Measurements from ENCODE around the gene NOTUM. TPM values are rescaled to one million over a fixed set of nuclear protein-coding genes. Genes with fewer than 3 reads are reported as not detected.

The NOTUM gene
- total and polyA plus RNA-seq, 2 experiments from 2014 or later = 0.29 to 1.6 TPM

GRCh38 chr17:81932333-81932983, 28.5 kb downstream of the NOTUM start:
- Histone ChIP-seq H4K20me1 (replicated peaks; ENCODE audit: insufficient read depth) (no peaks in the 10 kb centered on the region; the same call in 1 of the 2 replicates), H3K4me3 (no peak overlapping the region), H2AFZ (no peak overlapping the region), H3K36me3 (ENCODE audit: insufficient read depth) (no peaks in the 10 kb centered on the region), H3K4me2 (no peak overlapping the region), H3K27ac (ENCODE audit: low read depth) (no peak overlapping the region), H3K4me1 (ENCODE audit: insufficient read depth) (no peaks in the 10 kb centered on the region; the same call in 1 of the 2 replicates), H3F3A (replicated peaks; ENCODE audit: low read depth) (peaks cover 10% of the 10 kb centered on the region), H3K9me2 (ENCODE audit: insufficient read depth) (no peaks in the 10 kb centered on the region), H3K79me2 (replicated peaks; ENCODE audit: insufficient read depth) (peaks cover 12% of the 10 kb centered on the region; the same call in 1 of the 2 replicates), H3K27me3 (ENCODE audit: insufficient read depth) (peaks cover 10% of the 10 kb centered on the region; the same call in 1 of the 2 replicates)
- Mint-ChIP-seq H3K36me3 (ENCODE audit: low read depth) (peaks cover 35% of the 10 kb centered on the region), H3K27ac (no peak overlapping the region), H3K4me1 (peaks cover 11% of the 10 kb centered on the region), H3K4me3 (no peak overlapping the region; the same call in 2 of the 3 replicates), H3K27me3 (ENCODE audit: insufficient read depth, low read depth, poor library complexity) (peaks cover 25% of the 10 kb centered on the region), H3K9me3 (no peaks in the 10 kb centered on the region)
- DNase-seq (ENCODE audit: low spot score) (no peak), ATAC-seq (no peak)
- no peak for TF ChIP-seq ZNF331 (CRISPR knock-in tag; IDR thresholded peaks at IDR 0.05; ENCODE audit: low read depth)
- TF ChIP-seq CREB1 (CRISPR knock-in tag; IDR thresholded peaks at IDR 0.05; ENCODE audit: low read depth) = no peak
- TF ChIP-seq CTCF (conservative IDR thresholded peaks at IDR 0.05; ENCODE audit: low read depth in 2 of 2) = no peak
- TF ChIP-seq STAT1 (IDR thresholded peaks at IDR 0.05; ENCODE audit: unreplicated experiment) = no peak
- TF ChIP-seq JUNB (IDR thresholded peaks at IDR 0.05; ENCODE audit: unreplicated experiment) = no peak
- TF ChIP-seq ZNF462 (CRISPR knock-in tag; IDR thresholded peaks at IDR 0.05) = no peak
- TF ChIP-seq ZNF114 (CRISPR knock-in tag; IDR thresholded peaks at IDR 0.05) = no peak
- no peak for TF ChIP-seq NANOG (IDR thresholded peaks at IDR 0.05; ENCODE audit: borderline replicate concordance)
- TF ChIP-seq EZH2 (IDR thresholded peaks at IDR 0.05; ENCODE audit: low read depth, unreplicated experiment) = no peak
- no peak for TF ChIP-seq EZH2phosphoT487 (IDR thresholded peaks at IDR 0.05; ENCODE audit: unreplicated experiment)
- no peak for TF ChIP-seq ETS1 (IDR thresholded peaks at IDR 0.05)
- no peak for TF ChIP-seq REST (IDR thresholded peaks at IDR 0.05; ENCODE audit: unreplicated experiment)
- TF ChIP-seq POLR2AphosphoS5 (IDR thresholded peaks at IDR 0.05; ENCODE audit: low read depth) = no peak

Measured in GM23338 (cell line).